ENCODE data around the gene CGNL1. TPM values are rescaled to one million over a fixed set of nuclear protein-coding genes. Genes with fewer than 3 reads are reported as not detected.

CGNL1 gene
- total and polyA plus RNA-seq, 10 of the 15 experiments (the other 5 are each of a cell fraction or from before 2014, with no cell fraction given): under 0.01 to 0.27 (median 0.04) TPM; not detected in 3

DNA sequence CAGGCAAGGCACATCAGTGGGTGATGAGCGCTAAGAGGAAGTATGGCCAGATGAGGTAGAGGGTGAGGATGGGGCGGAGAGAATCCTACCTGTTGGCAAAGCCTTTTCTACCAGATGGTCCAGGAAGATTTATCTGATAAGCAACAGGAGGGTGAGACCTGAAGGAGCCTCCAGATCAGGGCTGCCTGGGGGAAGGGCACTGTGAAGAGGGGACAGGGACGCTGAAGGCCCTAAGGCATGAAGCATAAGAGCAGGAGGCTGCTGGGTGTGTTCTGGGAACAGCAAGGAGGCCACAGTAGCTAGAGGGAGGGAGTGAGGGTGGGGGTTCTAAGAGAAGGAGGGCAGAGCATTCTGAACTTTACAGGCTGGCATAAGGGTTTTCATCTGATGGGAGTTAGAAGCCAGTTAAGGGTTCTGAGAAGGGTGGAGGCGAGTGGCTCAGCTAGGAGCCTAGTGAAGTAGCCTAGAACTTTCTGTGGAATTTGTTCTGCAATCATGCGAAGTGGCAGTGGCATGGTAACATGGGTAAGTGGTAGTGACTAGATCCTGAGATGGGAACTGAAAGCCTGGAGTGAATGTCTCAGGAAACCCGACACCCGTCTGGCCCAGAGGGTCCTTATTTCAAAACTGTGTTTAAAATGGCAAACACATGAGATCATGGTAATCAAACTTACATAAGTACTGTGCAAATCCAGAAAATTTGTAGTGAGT lies 29.9 kb downstream of the CGNL1 start:
- ChIA-PET SMC1A (ENCODE audit: uncharacterized antibody, unreplicated experiment) (no interaction called here), RAD21 (ENCODE audit: unreplicated experiment) (no interaction called here), CTCF (no interaction called here), POLR2A (no interaction called here)
- no peaks in the 10 kb centered on the region for H3K36me3 ChIP-seq (ENCODE audit: control insufficient read depth in 2 of 2, insufficient read depth in 2 of 2, low read length in 1 of 2)
- DNase-seq (ENCODE audit: low read depth, low spot score): no peak
- no peaks in the 10 kb centered on the region for H3K79me2 ChIP-seq (ENCODE audit: control insufficient read depth, insufficient read depth, low read length)
- H4K20me1 ChIP-seq (ENCODE audit: control insufficient read depth, insufficient read depth): no peaks in the 10 kb centered on the region
- no peak for FAIRE-seq
- intact Hi-C loops (cut with micrococcal nuclease; ENCODE audit: unreplicated experiment) (no loop called here), in situ Hi-C loops (cut with MboI) (no loop called here)
- no peaks in the 10 kb centered on the region for H3K4me1 ChIP-seq (ENCODE audit: control insufficient read depth, insufficient read depth, low read length)
- WGBS (ENCODE audit: insufficient coverage, insufficient replicate concordance, low lambda C conversion rate, missing lambda C conversion rate): 31% methylated on average over 7 of the region's 7 CpGs
- no TSS peak for BruUV-seq (replicated peaks)
- no peak overlapping the region for H3K9ac ChIP-seq (ENCODE audit: control insufficient read depth, insufficient read depth, low read length)
- H3K9me3 ChIP-seq (replicated peaks; ENCODE audit: control insufficient read depth, insufficient read depth, low read length): no peaks in the 10 kb centered on the region
- H3K27me3 ChIP-seq (replicated peaks in 1 of 2; ENCODE audit: control insufficient read depth in 2 of 2, insufficient read depth in 2 of 2, low read length in 1 of 2): peaks cover 3 to 5% of the 10 kb centered on the region in 2 experiments; a peak in 3 of 4 replicates
- TF ChIP-seq CHD1 (IDR thresholded peaks at IDR 0.05; ENCODE audit: low read depth, low read length) (no peak), SIN3A (IDR thresholded peaks at IDR 0.05; ENCODE audit: low read depth, low read length) (no peak), EED (IDR thresholded peaks at IDR 0.05; ENCODE audit: low read depth) (no peak), ZNF207 (IDR thresholded peaks at IDR 0.05; ENCODE audit: borderline replicate concordance) (no peak), HDGF (IDR thresholded peaks at IDR 0.05) (no peak), WRNIP1 (IDR thresholded peaks at IDR 0.05; ENCODE audit: borderline replicate concordance, low read depth, low read length) (no peak), ZZZ3 (IDR thresholded peaks at IDR 0.05; ENCODE audit: control insufficient read depth, insufficient read length, low read depth) (no peak), FOXK2 (IDR thresholded peaks at IDR 0.05) (no peak), POU2F2 (IDR thresholded peaks at IDR 0.05; ENCODE audit: borderline replicate concordance, low read depth, low read length) (no peak), LARP7 (IDR thresholded peaks at IDR 0.05) (no peak), RELA (IDR thresholded peaks at IDR 0.05; ENCODE audit: borderline replicate concordance, partially characterized antibody) (no peak), CHD2 (IDR thresholded peaks at IDR 0.05; ENCODE audit: borderline replicate concordance, low read depth, low read length) (no peak), BMI1 (IDR thresholded peaks at IDR 0.05; ENCODE audit: borderline replicate concordance) (no peak)
- TF ChIP-seq, protein P1, sequence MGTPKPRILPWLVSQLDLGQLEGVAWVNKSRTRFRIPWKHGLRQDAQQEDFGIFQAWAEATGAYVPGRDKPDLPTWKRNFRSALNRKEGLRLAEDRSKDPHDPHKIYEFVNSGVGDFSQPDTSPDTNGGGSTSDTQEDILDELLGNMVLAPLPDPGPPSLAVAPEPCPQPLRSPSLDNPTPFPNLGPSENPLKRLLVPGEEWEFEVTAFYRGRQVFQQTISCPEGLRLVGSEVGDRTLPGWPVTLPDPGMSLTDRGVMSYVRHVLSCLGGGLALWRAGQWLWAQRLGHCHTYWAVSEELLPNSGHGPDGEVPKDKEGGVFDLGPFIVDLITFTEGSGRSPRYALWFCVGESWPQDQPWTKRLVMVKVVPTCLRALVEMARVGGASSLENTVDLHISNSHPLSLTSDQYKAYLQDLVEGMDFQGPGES (IDR thresholded peaks at IDR 0.05): no peak
- TF ChIP-seq, protein P2, sequence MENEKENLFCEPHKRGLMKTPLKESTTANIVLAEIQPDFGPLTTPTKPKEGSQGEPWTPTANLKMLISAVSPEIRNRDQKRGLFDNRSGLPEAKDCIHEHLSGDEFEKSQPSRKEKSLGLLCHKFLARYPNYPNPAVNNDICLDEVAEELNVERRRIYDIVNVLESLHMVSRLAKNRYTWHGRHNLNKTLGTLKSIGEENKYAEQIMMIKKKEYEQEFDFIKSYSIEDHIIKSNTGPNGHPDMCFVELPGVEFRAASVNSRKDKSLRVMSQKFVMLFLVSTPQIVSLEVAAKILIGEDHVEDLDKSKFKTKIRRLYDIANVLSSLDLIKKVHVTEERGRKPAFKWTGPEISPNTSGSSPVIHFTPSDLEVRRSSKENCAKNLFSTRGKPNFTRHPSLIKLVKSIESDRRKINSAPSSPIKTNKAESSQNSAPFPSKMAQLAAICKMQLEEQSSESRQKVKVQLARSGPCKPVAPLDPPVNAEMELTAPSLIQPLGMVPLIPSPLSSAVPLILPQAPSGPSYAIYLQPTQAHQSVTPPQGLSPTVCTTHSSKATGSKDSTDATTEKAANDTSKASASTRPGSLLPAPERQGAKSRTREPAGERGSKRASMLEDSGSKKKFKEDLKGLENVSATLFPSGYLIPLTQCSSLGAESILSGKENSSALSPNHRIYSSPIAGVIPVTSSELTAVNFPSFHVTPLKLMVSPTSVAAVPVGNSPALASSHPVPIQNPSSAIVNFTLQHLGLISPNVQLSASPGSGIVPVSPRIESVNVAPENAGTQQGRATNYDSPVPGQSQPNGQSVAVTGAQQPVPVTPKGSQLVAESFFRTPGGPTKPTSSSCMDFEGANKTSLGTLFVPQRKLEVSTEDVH (IDR thresholded peaks at IDR 0.05; ENCODE audit: low read depth, partially characterized antibody): no peak
- H3K4me3 ChIP-seq: no peak overlapping the region
- no peak for ATAC-seq
- H3K4me2 ChIP-seq (ENCODE audit: control insufficient read depth, insufficient read depth): no peak overlapping the region
- H3K27ac ChIP-seq (ENCODE audit: control insufficient read depth, insufficient read depth): no peak overlapping the region
- no peak overlapping the region for H2AFZ ChIP-seq (ENCODE audit: control insufficient read depth, low read depth, low read length)

All from GM12878 (cell line).